ENCODE measurements around the gene RNF26. TPM values are rescaled to one million over a fixed set of nuclear protein-coding genes. Genes with fewer than 3 reads are reported as not detected.

The RNF26 gene
- total RNA-seq, 1 experiment from 2014 or later, result 45.6 TPM

- ChIA-PET CTCF (interaction anchor here (1.3 to 1.6 kb wide), 3 partner anchors 10 to 79 kb away, joined by 4 to 5 read pairs (median 4); partner anchors contain the start of gene CBL), RAD21 (ENCODE audit: low non-redundant PET in 1 of 2, low total read pairs in 2 of 2, uncharacterized antibody in 2 of 2, unreplicated experiment in 2 of 2) (interaction anchor here in 1 of 2 experiments (0.9 kb wide), 1 partner anchor 218 kb away, joined by 3 read pairs; the partner anchor contains the start of gene VPS11), POLR2A (no interaction called here)
- H3K9me3 ChIP-seq (ENCODE audit: control insufficient read depth in 1 of 2, insufficient read depth in 1 of 2, low read depth in 1 of 2, low read length in 2 of 2), result 0 out of 4 replicates have a peak, but pooled peaks cover 0 to 3% of the 10 kb centered on the region in 2 experiments
- no peaks in the 10 kb centered on the region for H3K79me2 ChIP-seq (ENCODE audit: insufficient read depth, low read length)
- ATAC-seq (no peak), DNase-seq (ENCODE audit: low read depth, low spot score) (no peak)
- peaks cover 0 to 8% of the 10 kb centered on the region in 2 experiments; a peak in 2 of 4 replicates for H3K4me1 ChIP-seq (ENCODE audit: control insufficient read depth in 1 of 2, insufficient read depth in 2 of 2, low read length in 2 of 2)
- H3K4me2 ChIP-seq (ENCODE audit: low read length), result no peak overlapping the region
- no peak for TF ChIP-seq SIN3A (IDR thresholded peaks at IDR 0.05; ENCODE audit: low read depth)
- TF ChIP-seq ZNF274 (IDR thresholded peaks at IDR 0.05; ENCODE audit: low read depth, low read length), result no peak
- TF ChIP-seq POLR2AphosphoS5 (IDR thresholded peaks at IDR 0.05; ENCODE audit: low read depth, low read length), result no peak
- TF ChIP-seq YY1 (IDR thresholded peaks at IDR 0.05; ENCODE audit: extremely low read depth, insufficient replicate concordance, low read depth, low read length), result no peak
- no peak for TF ChIP-seq CTCF (IDR thresholded peaks at IDR 0.05 in 2 of 3, conservative IDR thresholded peaks at IDR 0.05 in 1 of 3; ENCODE audit: borderline replicate concordance in 1 of 3, insufficient read depth in 1 of 3, low read depth in 2 of 3, low read length in 2 of 3)
- no peak for TF ChIP-seq RAD21 (IDR thresholded peaks at IDR 0.05; ENCODE audit: low read depth)
- no peak for TF ChIP-seq SRF (IDR thresholded peaks at IDR 0.05; ENCODE audit: low read depth)
- TF ChIP-seq REST (IDR thresholded peaks at IDR 0.05; ENCODE audit: low read depth), result no peak
- TF ChIP-seq JUND (IDR thresholded peaks at IDR 0.05), result no peak
- no peak for TF ChIP-seq TCF7L2 (IDR thresholded peaks at IDR 0.05; ENCODE audit: borderline replicate concordance, extremely low read depth, insufficient read depth, insufficient read length)
- no peak for TF ChIP-seq SP1 (IDR thresholded peaks at IDR 0.05; ENCODE audit: low read depth)
- no peak for TF ChIP-seq EZH2phosphoT487 (IDR thresholded peaks at IDR 0.05; ENCODE audit: borderline replicate concordance)
- TF ChIP-seq ATF3 (IDR thresholded peaks at IDR 0.05), result no peak
- TF ChIP-seq ELF1 (IDR thresholded peaks at IDR 0.05; ENCODE audit: borderline replicate concordance, low read depth), result no peak
- TF ChIP-seq ZBTB33 (IDR thresholded peaks at IDR 0.05; ENCODE audit: extremely low read depth, insufficient replicate concordance, low read length), result no peak
- TF ChIP-seq POLR2A (IDR thresholded peaks at IDR 0.05; ENCODE audit: borderline replicate concordance, extremely low read depth, insufficient read depth, insufficient read length), result no peak
- TF ChIP-seq FOSL1 (IDR thresholded peaks at IDR 0.05; ENCODE audit: low read depth), result no peak
- no peak for TF ChIP-seq ZFX (IDR thresholded peaks at IDR 0.05)
- no peaks in the 10 kb centered on the region for H3K9me2 ChIP-seq (ENCODE audit: insufficient read depth)
- no peak overlapping the region for H3K4me3 ChIP-seq (replicated peaks in 1 of 2; ENCODE audit: low read depth in 1 of 2, low read length in 2 of 2)
- no peak overlapping the region for H2AFZ ChIP-seq (ENCODE audit: low read depth, low read length, poor library complexity, severe bottlenecking)
- peaks cover 10 to 24% of the 10 kb centered on the region in 2 experiments; a peak in 2 of 4 replicates for H3K36me3 ChIP-seq (ENCODE audit: control insufficient read depth in 1 of 2, insufficient read depth in 2 of 2, low read length in 2 of 2)
- no peaks in the 10 kb centered on the region for H4K20me1 ChIP-seq (ENCODE audit: insufficient read depth)
- H3K27ac ChIP-seq (ENCODE audit: low read depth, low read length), result no peak overlapping the region
- BruUV-seq (replicated peaks), result no TSS peak
- H3K27me3 ChIP-seq (ENCODE audit: insufficient read depth, low read length), result no peaks in the 10 kb centered on the region
- intact Hi-C loops (cut with micrococcal nuclease), result no loop called here
- no peak overlapping the region for H3K9ac ChIP-seq (ENCODE audit: low read length)
These were observed 48.9 kb upstream of the RNF26 start for GRCh38 chr11:119285431-119285830.

Measured in HCT116 (cell line).